Stimulated activated CD4-positive, alpha-beta T cell treated with anti-CD3 and anti-CD28 coated beads, Interleukin-15, amount 100 ng/mL, for 48 hours (primary cell): Measurements from ENCODE around the gene PTPRD.

ENCODE experiments used
- DNase-seq, 2 donors: peaks; one replicate each; pipeline ENCODE4 v3.0.0-alpha.2; 2020; ENCODE audit warnings: low read depth in 2 of 2

PTPRD gene

DNA sequence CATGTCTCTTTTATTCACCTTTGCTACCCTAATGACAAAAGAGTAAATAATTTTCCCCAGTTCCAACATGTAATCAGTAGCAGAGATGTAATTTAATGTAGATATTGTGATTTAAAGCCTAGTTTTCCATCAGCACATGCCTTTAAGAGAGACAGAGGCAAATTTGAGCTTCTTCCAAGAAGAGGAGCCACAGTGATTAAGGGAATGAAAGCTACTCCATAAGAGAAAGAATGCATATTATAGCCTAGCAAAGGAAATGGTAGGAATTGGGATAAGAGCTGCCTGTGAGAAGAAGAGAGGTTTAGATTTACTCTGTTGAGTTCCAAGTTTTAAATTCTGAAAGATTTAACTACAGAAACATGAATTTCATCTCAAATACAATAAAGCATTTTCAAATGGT lies 2222.2 kb downstream of the PTPRD start:
- DNase-seq = no peak

DNA sequence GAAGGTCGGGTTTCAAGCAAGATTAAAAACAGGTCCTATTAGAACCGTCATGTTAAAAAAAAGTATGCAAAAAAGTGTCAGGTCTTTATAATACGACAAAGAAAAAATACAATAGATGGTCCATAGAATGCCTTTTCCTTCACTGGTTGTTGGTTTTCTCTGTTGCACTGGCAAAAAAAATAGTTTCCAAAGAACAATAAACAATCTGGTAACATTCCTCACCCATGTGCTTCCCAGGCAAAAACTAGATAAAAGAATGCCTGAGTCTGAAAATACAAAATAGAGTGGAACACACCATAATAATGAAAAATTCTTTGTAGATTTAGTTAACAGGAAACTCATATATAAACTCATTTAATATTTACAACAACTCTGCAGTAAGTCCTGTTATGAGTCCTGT lies 2223.3 kb downstream of the PTPRD start:
- DNase-seq = no peak

DNA sequence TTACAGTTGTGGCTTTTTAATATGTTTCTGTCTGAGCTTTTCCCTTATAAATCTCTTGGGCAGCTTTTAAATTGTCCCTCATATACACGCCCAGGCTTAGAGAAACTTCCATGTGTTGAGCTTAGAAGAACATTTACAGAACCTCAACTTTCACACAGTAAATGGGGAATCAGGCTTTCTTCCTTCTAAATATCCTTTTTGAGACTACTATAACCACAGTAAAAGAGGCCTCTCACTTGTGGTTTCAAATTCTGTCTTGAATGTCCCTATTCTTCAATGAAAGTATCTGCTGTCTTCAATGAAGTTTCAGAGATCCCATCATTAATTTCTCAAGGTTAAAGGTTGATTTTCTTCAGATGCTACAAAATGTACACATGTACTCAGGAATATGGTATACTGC lies 2224.7 kb downstream of the PTPRD start:
- DNase-seq = no peak

DNA sequence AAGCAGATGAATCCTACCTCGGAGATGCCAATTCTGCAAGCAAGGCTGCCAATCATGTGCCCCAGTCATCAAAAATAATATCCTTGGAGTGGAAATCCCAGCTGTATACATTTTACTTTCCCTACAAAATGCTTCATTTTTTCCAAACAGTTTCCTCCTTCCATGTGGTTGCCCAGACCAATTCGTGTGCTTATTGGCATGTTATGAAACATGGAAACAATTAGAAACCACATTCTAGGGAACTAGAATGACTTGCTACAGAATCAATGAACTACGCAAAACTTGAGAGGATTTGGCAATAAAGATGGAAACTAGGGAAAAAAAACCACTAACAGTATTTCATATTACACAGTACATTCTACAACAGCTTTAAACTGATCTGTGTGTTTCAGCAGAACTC lies 2228.7 kb downstream of the PTPRD start:
- DNase-seq = no peak

DNA sequence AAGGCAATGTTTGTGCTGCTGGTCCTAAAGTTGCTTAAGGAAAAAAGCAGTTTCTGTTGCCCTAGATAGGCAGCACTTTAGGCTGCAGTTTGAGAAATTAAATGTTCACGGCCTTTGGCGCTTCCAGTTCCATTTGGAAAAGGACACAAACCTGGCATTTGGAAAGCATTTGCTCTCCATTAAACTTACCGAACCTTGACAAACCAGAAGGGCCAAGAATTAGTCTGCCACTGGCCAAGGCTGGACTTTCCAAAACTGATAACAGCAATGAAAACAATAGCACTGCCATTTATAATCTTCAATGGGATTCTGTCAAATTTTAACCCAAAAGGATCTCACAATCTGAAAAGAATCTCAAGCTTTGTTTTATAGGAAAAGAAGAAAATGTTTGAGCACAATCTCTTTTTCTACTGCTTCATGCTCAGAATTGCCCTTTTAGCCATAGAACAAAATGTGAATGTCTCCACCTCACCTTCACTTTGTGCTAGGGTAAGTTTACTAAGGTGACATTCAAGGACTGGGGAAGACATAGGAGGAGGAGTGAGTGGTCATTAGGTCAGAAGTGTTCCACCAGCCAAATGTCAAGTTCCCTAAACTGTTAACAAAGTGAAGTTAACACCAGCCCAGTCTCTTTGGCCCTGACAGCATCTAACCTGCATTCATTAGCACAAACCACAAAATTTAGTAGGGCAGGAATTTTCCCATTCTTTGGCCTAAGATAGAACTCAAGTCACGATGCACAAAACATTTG lies 2229.8 kb downstream of the PTPRD start:
- DNase-seq = no peak

DNA sequence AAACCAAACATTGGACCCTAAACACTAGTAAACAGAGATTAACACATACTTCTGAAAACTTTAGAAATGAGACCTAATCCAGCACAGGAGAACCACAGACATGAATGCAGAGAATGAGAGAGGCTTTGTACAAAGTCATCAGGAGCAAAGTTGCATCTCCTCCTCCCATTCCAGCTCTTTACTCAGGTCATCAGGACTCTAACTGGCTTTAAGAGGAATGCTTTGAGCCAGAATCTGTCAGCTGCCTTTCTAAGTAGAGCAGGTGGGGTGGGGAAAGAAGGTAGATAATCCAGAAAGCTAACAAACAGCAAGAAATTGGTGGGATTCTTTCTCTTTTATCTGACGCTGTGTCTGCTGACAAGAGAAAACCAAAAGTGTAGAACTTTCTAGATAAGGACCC lies 2230.5 kb downstream of the PTPRD start:
- no peak for DNase-seq

DNA sequence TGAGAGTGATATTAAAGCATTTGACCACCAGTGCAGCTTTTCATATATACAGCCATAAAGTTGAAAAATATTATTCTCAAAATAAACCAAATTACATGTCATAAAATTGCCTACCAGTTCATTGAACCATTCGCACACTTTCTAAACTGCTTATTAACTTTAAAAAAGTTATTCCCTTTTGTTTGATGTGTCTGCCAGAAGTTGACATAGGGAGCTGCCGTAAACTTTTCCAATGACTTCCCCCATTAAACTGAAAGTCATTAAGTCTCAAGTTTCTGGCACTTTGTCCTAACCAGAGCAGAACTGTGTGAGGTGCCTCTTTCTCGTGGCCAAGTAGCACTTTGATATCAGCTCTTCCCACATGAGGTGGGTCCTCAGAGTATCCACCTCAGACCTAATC lies 2231.2 kb downstream of the PTPRD start:
- DNase-seq = no peak

DNA sequence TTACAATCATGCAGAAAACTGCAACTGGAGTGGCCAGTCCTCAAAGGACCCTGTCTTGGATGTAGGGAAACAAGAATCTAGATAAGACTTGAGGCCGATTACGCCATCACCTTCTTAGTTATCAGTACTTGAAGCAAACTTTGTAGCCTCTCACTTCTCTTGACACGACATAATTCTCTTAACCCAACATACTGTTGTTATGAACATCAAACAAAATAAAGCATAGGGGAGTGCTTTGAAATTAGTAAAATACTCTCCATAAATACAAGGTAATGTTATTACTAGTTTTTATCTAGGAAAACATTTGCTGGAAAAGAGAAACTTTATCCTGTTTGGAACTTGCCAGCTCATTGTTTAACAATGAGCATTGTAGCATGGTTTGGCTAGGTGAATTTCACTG lies 2238.3 kb downstream of the PTPRD start:
- no peak for DNase-seq

DNA sequence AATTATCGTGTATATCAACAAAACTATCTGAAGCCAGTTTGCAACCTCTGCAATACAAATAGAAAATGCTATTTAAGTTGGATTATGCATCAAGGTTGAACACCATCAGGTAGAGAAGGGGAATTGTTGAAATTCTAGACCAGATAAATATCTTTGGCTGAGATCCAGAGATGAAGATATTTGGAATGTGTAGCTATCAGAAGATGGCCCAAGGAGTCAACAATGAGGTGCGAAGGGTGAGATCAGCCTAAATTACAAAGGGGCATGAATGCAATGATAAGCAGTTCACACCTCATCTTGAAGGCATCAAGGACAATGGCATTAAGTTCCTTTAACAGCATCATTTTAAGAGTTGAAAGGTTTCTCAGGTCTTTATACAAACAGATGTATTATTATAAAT lies 2241.1 kb downstream of the PTPRD start:
- no peak for DNase-seq

DNA sequence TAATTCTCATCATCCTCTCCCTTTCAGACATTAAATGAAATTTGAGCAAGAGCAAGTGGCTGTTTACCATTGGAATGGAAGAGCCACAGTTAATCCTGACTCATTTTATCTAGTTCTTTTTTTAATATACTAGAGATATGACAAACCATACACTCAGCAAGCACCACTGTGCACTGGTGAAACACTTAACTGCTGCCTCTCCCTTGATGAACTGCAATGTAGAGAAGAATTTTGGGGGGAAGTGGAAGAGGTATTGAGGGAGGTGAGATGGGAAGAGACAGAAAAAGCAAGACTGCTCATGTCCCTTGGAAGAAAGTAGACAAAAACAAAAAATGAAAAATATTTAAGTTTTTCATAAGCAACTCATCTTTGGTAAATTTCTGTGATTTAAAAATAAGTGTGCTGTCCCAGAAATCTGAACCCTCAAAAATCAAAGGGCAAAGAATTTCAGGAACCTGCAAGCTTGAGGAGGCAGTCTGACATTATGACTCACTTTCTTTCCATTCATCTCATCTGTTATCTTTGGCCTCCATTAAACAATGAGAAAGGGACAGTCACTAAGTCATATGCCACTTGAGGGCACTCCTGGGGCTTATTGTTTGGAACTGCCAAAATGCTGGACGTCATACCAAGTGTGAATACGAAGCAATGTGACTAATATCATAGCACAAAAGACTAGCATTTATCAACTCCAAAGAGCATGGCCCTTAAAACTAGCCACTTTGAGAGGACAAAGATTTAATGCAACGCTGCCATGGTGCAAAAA lies 2246.5 kb downstream of the PTPRD start:
- no peak for DNase-seq

DNA sequence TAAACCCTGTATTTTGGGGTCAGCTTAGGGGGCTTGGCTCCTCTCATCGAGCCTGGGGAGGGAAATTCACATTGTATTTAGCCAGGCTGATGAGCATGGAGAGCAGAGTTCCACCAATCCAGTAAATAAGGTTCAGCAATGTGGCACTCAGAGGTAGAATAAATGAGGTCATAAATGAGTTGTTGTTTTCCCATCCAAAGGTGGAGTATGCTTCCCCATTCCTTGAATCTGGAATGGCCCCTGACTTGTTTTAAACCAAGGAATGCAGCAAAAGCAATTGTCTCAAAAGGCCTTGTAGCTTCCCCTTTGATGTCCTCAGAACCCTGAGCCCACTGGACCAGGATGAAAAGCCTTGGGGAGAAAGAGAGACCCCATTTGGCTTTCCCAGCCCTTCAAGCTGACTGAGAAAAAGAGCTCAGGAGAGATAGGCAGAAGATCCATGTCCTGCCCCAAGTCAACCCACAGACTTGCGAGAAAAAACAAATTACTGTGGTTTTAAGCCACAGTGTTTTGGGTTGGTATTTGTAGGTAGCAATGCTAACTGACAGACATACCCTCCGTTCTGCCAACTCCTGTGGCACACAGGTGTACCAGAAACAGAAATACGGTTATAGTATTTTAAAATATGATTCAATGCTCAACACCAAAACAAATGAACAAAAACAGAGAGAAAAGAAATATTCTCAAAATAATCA lies 2247.2 kb downstream of the PTPRD start:
- DNase-seq = no peak

DNA sequence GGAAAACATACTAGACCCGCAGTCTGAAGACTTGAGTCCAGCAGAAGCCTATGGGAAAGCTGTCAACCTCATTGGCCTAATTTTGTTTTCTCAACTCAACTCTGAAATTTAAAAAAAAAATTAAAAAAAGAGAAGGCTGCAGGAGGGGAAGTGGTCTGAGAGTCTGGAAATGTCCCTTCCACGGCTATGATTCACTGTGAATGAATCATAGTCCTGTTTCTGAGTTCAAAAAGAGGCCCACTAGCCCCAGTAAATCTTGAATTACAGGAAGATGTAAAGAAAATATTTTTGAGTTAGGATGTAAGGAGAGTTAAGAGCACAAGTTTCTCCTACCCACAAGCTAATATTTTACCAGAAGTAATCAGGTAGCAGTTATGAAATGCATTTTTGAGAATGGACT lies 2247.8 kb downstream of the PTPRD start:
- DNase-seq = no peak

DNA sequence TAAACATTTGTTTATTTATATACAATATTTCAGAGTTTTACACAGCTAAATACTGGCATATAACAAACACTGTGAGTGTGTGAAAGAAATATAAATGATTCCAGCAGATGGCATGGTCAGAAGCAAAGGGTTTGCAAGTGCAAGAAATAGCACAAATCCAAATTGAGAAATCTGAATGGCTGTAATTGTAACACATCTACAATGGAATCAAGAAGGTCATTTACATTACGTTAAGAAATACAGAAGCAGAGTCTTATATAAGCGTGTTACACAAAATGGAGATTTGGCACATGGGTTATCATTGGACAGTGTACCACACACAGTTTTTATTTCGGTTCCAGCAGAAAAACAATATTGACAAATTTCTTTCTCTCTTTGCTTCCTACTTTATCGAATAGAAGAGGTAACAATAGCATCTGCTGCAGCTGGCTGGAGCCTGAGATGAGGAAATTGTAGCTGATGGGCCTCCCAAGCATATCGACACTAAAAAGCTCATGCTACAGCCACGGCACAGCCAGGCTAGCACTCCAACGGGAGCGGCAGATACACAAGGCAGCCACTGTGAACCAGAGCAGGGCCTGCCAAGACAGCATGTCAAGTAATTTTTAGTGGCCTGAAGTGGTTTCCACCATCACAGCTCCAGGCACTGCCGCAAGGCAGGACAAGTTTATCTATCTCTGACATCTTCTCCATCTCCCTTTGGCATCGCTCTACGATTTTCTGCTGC lies 2248.6 kb downstream of the PTPRD start:
- no peak for DNase-seq

DNA sequence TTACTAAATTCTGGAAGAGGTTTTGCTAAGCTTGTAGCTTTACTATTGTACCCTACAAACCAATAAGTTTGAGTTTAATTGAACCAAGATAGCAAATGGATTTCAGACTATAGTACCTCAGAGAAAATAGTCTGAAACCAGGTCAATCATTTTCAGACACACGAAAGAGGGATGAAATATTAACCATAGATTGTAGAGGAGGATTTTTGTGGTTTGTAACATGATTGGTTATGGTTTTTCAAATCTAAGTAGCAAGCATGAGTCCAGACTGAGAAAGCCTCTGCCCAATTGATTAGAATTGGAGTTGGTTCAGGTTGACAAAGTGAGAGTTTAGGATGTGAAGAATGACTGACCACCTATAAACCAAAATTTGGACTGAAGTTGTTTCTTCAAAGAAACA lies 2250.6 kb downstream of the PTPRD start:
- DNase-seq = no peak

DNA sequence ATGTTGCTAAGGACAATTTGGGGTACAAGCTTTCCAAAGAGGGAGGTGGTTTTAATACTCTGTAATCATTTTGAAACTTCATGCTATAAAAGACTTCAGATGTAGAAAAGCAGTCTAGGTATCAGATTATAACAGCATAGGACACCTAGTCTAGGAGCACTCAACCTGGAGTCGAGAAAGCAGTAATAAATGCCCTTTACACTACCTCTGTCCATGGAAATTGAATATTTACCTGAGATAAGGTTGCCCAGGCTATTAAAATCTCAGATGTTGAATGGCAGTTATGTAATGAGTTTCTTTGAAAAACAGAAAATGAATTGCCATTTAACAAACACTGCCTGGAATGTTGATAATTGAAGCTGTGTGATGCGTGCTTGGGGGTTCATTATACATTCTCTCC lies 2251.4 kb downstream of the PTPRD start:
- no peak for DNase-seq

DNA sequence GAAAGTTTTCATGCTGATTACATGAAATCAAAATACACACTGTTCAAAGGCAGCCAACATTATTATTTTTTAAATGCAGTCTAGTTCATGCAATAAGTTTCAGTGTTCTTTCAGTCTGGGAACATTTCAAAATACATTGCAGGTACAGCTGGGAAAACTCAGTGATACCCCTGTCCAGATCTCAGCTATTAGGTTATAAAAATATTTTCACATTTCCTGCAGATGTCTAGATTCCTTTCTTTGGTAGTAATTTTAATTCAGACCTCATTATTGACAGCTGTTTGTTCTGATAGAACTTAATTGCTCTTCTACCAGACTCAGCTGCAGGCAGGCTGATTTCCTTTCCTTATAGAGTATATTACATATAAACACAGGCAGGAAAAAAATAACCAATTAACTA lies 2256.4 kb downstream of the PTPRD start:
- DNase-seq = no peak

DNA sequence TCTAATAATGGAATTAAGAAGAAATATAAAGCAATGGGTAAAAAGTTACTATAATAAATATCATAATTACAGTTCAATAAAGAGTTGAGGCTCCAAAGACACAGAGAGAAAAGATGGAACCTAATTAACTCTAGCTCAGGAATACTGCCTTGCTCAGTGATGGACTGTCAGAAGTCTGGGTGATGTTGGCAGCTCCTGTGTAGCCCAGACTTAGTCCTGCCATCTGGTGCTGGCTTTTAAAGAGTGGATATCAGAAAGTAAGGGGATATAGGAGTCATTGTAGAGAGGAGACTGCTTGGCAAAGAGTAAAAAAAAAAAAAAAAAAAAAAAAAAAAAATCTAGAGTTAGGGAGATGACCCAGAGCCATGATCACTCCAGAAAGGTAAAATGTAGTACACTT lies 2261.4 kb downstream of the PTPRD start:
- no peak for DNase-seq

DNA sequence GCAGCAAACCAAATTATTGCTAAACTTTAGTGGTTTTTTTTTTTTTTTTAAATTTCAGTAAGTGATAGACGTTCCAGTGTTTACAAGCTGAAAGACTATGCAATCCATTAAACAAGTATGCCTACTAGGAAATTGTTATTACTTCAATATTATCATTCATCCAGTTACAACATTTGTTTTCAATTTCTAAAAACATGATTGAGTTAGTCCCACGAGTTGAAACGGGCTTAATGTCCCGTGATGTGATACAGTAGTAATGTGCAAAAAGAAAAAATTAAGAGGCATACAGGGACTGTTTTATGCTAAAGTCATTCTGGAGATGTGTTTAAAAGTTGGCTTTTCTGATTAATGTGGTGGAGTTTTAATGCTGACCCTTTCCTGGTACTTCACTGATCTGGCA lies 2262.9 kb downstream of the PTPRD start:
- DNase-seq = no peak

DNA sequence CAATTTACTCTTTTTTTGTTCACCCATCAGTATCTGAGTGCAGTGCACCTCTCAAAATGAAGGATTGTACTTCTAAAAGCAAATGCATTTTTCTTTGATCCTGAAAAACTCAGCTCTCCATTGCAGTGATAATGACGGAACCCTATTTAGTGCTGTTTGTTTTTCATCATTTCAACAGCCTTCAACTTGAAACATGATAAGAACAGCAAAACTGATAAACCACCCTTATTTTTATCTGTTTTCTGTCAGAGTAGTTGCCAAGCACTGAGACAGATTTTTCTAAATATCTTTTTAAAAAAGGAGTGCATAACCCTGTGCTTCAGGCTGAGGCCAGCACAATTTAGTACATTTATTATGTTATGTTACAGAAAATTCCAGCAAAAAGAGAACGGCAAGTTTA lies 2263.4 kb downstream of the PTPRD start:
- no peak for DNase-seq

DNA sequence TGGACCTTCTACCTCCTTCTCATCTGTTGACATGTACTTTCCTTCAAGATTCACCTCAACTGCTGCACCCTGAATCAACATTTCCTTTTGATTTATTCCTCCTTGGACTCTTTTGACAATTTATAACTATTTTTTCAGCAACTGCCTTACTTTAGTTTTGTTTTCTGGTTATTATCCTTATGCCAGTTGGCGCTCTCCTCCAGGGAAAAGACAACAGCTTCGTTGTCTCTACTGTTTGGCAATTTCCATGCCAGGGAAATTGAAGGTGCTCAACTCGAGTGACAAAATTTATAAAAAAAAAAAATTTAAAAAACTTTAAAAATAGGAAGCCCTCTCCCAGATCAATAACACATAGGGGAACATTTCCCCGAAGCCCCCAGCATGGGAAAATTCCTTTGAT lies 2264.0 kb downstream of the PTPRD start:
- no peak for DNase-seq

DNA sequence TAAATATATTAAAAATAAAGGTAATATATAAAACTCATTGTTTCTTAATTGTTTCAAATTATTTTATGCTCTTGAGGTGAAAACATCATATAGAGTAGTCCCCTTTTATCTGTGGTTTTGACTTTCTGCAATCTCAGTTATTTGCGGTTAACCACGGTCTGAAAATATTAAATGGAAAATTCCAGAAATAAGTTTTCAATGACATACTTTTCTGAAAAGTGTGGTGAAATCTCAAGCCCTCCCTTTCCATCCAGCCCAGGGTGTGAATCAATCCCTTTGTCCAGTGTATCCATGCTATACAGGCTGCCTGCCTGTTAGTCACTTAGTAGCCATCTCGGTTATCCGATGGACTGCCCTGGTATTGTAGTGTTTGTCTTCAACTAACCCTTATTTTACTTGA lies 2266.5 kb downstream of the PTPRD start:
- no peak for DNase-seq

DNA sequence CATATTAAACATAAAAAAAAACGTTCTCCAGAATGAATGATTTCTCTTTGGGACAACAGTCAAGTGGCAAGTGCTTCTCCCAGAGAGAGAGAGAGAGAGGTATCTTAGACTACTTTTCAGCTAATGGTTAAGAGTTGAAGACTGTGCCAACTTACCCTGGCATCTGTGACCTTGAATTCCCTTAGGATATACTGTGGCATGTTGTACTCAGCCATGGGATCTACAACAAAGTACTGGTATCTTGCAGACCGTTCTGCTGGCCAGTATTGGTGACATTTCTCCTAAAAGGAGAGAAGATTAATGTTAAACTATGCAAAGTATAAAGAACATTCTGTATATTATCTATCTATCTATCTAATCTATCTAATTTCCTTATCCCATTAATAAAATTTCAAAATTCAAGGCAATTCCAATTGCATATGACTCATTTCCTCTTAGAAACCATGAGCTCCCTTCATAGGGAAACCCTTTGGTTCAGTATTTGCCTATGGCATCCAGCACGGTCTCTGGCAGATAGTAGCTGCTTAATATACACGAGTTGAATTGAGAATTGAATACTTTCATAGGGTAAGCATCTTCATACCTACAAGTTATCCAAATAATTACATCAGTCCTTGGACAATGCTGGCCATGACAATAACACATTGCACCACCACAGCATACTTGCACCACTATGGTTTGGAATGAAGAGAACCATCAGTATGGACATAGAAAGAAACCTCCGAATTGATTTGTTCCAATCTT lies 2273.9 kb downstream of the PTPRD start:
- no peak for DNase-seq
